ENCODE results near the gene LRRC28.

Gene LRRC28

DNA sequence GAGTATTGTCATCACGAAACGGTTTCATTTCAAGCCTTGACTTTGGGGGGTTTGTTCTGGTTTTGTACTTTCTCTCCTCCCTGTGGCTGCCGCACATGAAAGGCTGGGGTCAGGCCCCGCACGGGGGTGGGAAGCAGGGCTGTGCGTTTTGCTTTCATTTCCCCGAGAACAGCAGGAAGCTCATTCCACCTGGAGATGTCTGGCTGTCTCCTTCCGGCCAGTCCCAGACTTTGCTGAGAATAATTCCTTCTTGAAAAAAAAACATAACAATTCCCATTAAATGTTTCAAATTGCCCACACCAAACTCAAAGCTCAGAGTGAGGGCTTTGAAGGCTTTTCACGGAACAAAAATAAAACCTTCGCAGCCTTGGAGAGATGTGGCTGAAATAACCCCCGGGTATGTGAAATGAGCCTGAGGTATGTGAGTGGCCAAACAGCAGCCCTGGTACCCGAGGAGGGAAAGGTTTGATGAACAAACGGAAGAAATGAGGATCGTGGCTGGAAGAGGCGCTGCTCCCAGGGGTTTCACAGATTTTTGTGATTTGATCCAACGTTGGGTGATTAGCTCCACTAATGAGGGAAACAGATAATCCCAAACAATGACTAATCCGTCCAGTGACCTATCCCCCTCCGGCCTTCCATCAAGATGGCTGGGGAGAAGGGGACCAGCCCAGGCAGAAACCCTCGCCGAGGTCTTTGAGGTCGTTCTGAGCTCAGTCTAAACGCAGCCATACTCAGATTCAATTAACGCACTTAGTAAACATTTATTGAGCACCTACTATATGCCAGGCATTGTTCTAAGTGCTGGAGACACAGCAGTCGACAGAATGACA, 187.6 kb downstream of the LRRC28 start:
- no peak for DNase-seq

DNA sequence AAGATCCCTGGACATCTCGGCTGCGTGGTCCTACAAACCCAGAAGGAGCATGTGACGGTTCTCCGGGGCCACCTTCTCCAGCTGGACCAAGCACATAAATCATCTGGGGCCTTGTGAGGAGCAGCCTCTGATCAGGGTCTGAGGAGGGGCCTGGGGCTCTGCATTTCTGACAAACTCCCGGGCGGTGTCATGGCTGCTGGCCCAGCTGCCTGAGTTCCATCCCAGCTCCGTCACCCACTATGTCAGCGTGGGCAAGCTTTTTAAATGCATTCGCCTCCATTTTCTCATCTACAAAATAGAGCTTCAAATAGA, 188.2 kb downstream of the LRRC28 start:
- DNase-seq = no peak

DNA sequence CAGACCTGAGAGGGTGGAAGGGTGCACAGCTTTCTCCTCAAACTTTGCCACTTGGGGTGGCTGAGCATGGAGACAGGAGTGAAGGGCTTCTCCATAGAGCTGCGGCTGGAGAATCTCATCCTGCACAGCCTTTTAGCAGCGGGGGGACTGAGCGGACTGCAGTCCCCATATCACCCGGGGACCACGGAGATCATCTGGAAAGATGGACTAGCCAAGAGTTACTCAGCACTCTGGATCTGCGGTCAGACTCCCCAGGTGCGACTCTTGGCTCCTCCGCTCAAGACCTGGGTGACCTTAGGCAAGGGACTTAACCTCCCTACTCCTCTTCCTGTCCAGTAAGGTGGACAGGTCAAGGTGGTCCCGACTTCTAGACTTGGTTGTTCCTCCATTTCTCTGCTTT, 188.7 kb downstream of the LRRC28 start:
- no peak for DNase-seq

All from NCI-H1436 (cell line).